PC-9 (cell line): ENCODE measurements around the gene CDH13.

Source experiments
- CTCF ChIP-seq: fragments of 200-600 bp; sonication (generic); conservative IDR thresholded peaks from 2 replicates; pipeline ENCODE4 v1.6.1; 2017; ENCODE audit warnings: mixed run types, antibody characterized with exemption, mild to moderate bottlenecking, moderate library complexity
- EZH2 ChIP-seq: fragments of 200-600 bp; sonication (generic); IDR thresholded peaks from 2 replicates; pipeline ENCODE4 v1.8.0; 2017; ENCODE audit warnings: antibody characterized with exemption, low read depth

GRCh38 chr16:82819286-82819685, 192.5 kb downstream of the CDH13 start:
- TF ChIP-seq EZH2 (no peak), CTCF (no peak)
